OCI-LY1 (cell line): ENCODE data around the gene COLEC12.

Source experiments
- H2AFZ ChIP-seq: fragments of 200-600 bp; sonication (generic), shearing (Covaris generic); 2 replicates; pipeline ENCODE4 v1.6.0; 2014; ENCODE audit warnings: antibody characterized with exemption, mild to moderate bottlenecking, low read length
- H3F3A ChIP-seq: fragments of 200-600 bp; sonication (generic), shearing (Covaris generic); 2 replicates; pipeline ENCODE4 v1.6.0; 2014; ENCODE audit warnings: mild to moderate bottlenecking, antibody characterized with exemption, low read length, moderate library complexity; ENCODE audit not compliant: insufficient read depth
- H3K27ac ChIP-seq: fragments of 200-600 bp; sonication (generic); 2 replicates; pipeline ENCODE4 v1.5.1; 2014; ENCODE audit warnings: low read length, mixed run types, mild to moderate bottlenecking, low read depth; ENCODE audit not compliant: poor library complexity, severe bottlenecking
- H3K27me3 ChIP-seq: fragments of 200-600 bp; sonication (generic); 2 replicates; pipeline ENCODE4 v1.6.0; 2014; ENCODE audit warnings: antibody characterized with exemption, mild to moderate bottlenecking, low read length, moderate library complexity; ENCODE audit not compliant: insufficient read depth
- H3K36me3 ChIP-seq: fragments of 200-600 bp; sonication (generic); 2 replicates; pipeline ENCODE4 v1.6.1; 2014; ENCODE audit warnings: mild to moderate bottlenecking, antibody characterized with exemption, low read length, moderate library complexity, mixed read lengths; ENCODE audit not compliant: insufficient read depth
- H3K4me1 ChIP-seq: fragments of 200-600 bp; sonication (generic); 2 replicates; pipeline ENCODE4 v1.5.1; 2014; ENCODE audit warnings: mild to moderate bottlenecking, low read length, moderate library complexity; ENCODE audit not compliant: insufficient read depth, severe bottlenecking
- H3K4me2 ChIP-seq: fragments of 200-600 bp; sonication (generic), shearing (Covaris generic); 2 replicates; pipeline ENCODE4 v1.6.1; 2014; ENCODE audit warnings: low read length
- H3K4me3 ChIP-seq: fragments of 200-600 bp; sonication (generic); 2 replicates; pipeline ENCODE4 v1.5.1; 2014; ENCODE audit warnings: low read length, low read depth, mild to moderate bottlenecking, mixed read lengths; ENCODE audit not compliant: poor library complexity, severe bottlenecking
- H3K79me2 ChIP-seq: fragments of 200-600 bp; shearing (Covaris generic); 2 replicates; pipeline ENCODE4 v1.6.1; 2016; ENCODE audit warnings: mixed run types, low read length, mixed read lengths; ENCODE audit not compliant: insufficient read depth
- H3K9ac ChIP-seq: fragments of 200-600 bp; sonication (generic), shearing (Covaris generic); 2 replicates; pipeline ENCODE4 v1.6.1; 2014; ENCODE audit warnings: mild to moderate bottlenecking, low read length, mixed read lengths
- H3K9me2 ChIP-seq: fragments of 200-600 bp; sonication (generic), shearing (Covaris generic); 2 replicates; pipeline ENCODE4 v1.6.1; 2014; ENCODE audit warnings: low read depth, mild to moderate bottlenecking, low read length, mixed read lengths
- H3K9me3 ChIP-seq: fragments of 200-600 bp; shearing (Covaris generic); 2 replicates; pipeline ENCODE4 v1.6.1; 2014; ENCODE audit warnings: low read length, mixed read lengths
- H4K20me1 ChIP-seq: fragments of 200-600 bp; sonication (generic), shearing (Covaris generic); 2 replicates; pipeline ENCODE4 v1.6.0; 2016; ENCODE audit warnings: mild to moderate bottlenecking, low read length; ENCODE audit not compliant: insufficient read depth
- CTCF ChIP-seq: fragments of 200-600 bp; sonication (generic), shearing (Covaris generic); IDR thresholded peaks from 2 replicates; pipeline ENCODE4 v1.5.1; 2017; ENCODE audit warnings: mild to moderate bottlenecking, antibody characterized with exemption, low read length, moderate library complexity, mixed read lengths
- EZH2 ChIP-seq: fragments of 200-600 bp; sonication (generic), shearing (Covaris generic); IDR thresholded peaks from 2 replicates; pipeline ENCODE4 v1.8.0; 2017; ENCODE audit warnings: borderline replicate concordance, mixed run types, mild to moderate bottlenecking, antibody characterized with exemption, low read length, moderate library complexity, mixed read lengths

The COLEC12 gene

GRCh38 chr18:416930-417329 is 83.6 kb downstream of the COLEC12 start:
- Histone ChIP-seq H4K20me1 (no peaks in the 10 kb centered on the region), H3K79me2 (no peaks in the 10 kb centered on the region), H3F3A (no peaks in the 10 kb centered on the region), H3K9ac (no peak overlapping the region), H3K4me3 (no peak overlapping the region), H3K4me1 (no peaks in the 10 kb centered on the region), H3K9me3 (no peaks in the 10 kb centered on the region), H3K27me3 (no peaks in the 10 kb centered on the region), H3K27ac (no peak overlapping the region), H3K36me3 (no peaks in the 10 kb centered on the region), H3K4me2 (no peak overlapping the region), H3K9me2 (no peaks in the 10 kb centered on the region), H2AFZ (no peak overlapping the region)
- no peak for TF ChIP-seq EZH2
- TF ChIP-seq CTCF, result no peak

- TF ChIP-seq EZH2, result no peak
- TF ChIP-seq CTCF, result no peak
- Histone ChIP-seq H3K27ac (no peak overlapping the region), H3K4me2 (no peak overlapping the region)
Observed at GRCh38 chr18:415617-416612, 84.6 kb downstream of the COLEC12 start.

GRCh38 chr18:415047-415446 is 85.5 kb downstream of the COLEC12 start:
- no peak for TF ChIP-seq CTCF
- no peak for TF ChIP-seq EZH2
- Histone ChIP-seq H3K4me1 (no peaks in the 10 kb centered on the region), H3K36me3 (no peaks in the 10 kb centered on the region), H3F3A (no peaks in the 10 kb centered on the region), H2AFZ (no peak overlapping the region), H3K9me3 (no peaks in the 10 kb centered on the region), H3K27ac (no peak overlapping the region), H3K79me2 (no peaks in the 10 kb centered on the region), H3K4me3 (no peak overlapping the region), H3K4me2 (no peak overlapping the region), H3K9me2 (no peaks in the 10 kb centered on the region), H4K20me1 (no peaks in the 10 kb centered on the region), H3K9ac (no peak overlapping the region), H3K27me3 (no peaks in the 10 kb centered on the region)

More at GRCh38 chr18:415617-416612, 84.6 kb downstream of the COLEC12 start:
- Histone ChIP-seq H3K36me3 (no peaks in the 10 kb centered on the region), H3K9me2 (no peaks in the 10 kb centered on the region), H3K9ac (no peak overlapping the region), H3K27me3 (no peaks in the 10 kb centered on the region), H3K9me3 (no peaks in the 10 kb centered on the region), H3K4me3 (no peak overlapping the region), H2AFZ (no peak overlapping the region), H3K4me1 (no peaks in the 10 kb centered on the region), H3K79me2 (no peaks in the 10 kb centered on the region), H3F3A (no peaks in the 10 kb centered on the region), H4K20me1 (no peaks in the 10 kb centered on the region)
